Sigmoid colon (tissue), 7 donors: ENCODE results near the gene MEGF11. TPM values are rescaled to one million over a fixed set of nuclear protein-coding genes. Genes with fewer than 3 reads are reported as not detected.
"Not testable (repeated sequence)": the region's sequence is repeated elsewhere in the genome, so short reads cannot be mapped to it uniquely, and the experiment has no call there.

ENCODE experiments used
- DNase-seq: peaks from one replicate; pipeline ENCODE4 v3.0.0-alpha.2; 2019
- H3K27ac ChIP-seq, 4 donors: fragments of 200-600 bp; sonication (generic); one replicate each; pipeline ENCODE4 v1.5.1; 2016 to 2019; ENCODE audit warnings: mild to moderate bottlenecking in 1 of 4
- H3K27me3 ChIP-seq, 3 donors: fragments of 200-600 bp; sonication (generic); one replicate each; pipeline ENCODE4 v1.5.1; 2019; ENCODE audit warnings: mild to moderate bottlenecking in 1 of 3
- H3K36me3 ChIP-seq, 4 donors: fragments of 200-600 bp; sonication (generic); one replicate each; pipeline ENCODE4 v1.5.1; 2016 to 2019
- H3K4me1 ChIP-seq, 4 donors: fragments of 200-600 bp; sonication (generic); one replicate each; pipeline ENCODE4 v1.5.1; 2017 to 2019
- H3K4me3 ChIP-seq, 4 donors: fragments of 200-600 bp; sonication (generic); one replicate each; pipeline ENCODE4 v1.5.1; 2017 to 2019; ENCODE audit warnings: mild to moderate bottlenecking in 2 of 4, moderate library complexity in 1 of 4
- H3K9me3 ChIP-seq, 4 donors: fragments of 200-600 bp in 3 of 4; sonication (generic) in 3 of 4; one replicate each; pipeline versions ENCODE4 v1.5.1 to v1.6.1; 2013 to 2019
- CTCF ChIP-seq, 4 experiments: fragments of 450-650 bp in 3 of 4; fragments of 200-600 bp in 1 of 4; IDR thresholded peaks; one replicate each; pipeline ENCODE4 v1.5.1; 2016 to 2019; ENCODE audit warnings: antibody characterized with exemption in 4 of 4, mild to moderate bottlenecking in 3 of 4, moderate library complexity in 2 of 4
- EP300 ChIP-seq, 4 donors: sonication (generic); formaldehyde crosslinking; IDR thresholded peaks; one replicate each; pipeline ENCODE4 v1.6.1; 2017; ENCODE audit warnings: antibody characterized with exemption in 4 of 4
- POLR2A ChIP-seq, 2 donors: fragments of 450-650 bp; IDR thresholded peaks; one replicate each; pipeline ENCODE4 v1.6.1; 2016; ENCODE audit warnings: antibody characterized with exemption in 2 of 2, mild to moderate bottlenecking in 2 of 2, moderate library complexity in 2 of 2
- POLR2AphosphoS5 ChIP-seq, 4 donors: sonication (generic); formaldehyde crosslinking; IDR thresholded peaks; one replicate each; pipeline ENCODE4 v1.6.1; 2017; ENCODE audit warnings: antibody characterized with exemption in 4 of 4
- WGBS, 2 donors: extraction: QIAGEN DNeasy Blood & Tissue Kit; methylation state at CpG; one replicate each; pipeline ENCODE4 v1.1.7; 2013; 5-methylcytosine and 5-hydroxymethylcytosine counted together
- intact Hi-C: fragments of 100-400 bp; cut with DNase I; formaldehyde crosslinking; loops from one replicate; pipeline ENCODE4 v1.15.1; 2023
- polyA plus RNA-seq, 3 donors: library from polyadenylated mRNA; stranded (reverse); fragments of 200-250 nt; gene quantifications; one replicate each; pipeline ENCODE4 v1.2.3, GENCODE V29; 2013
- total RNA-seq, 4 donors: library from RNA; depleted of rRNA; stranded (reverse); fragments of >200 nt; gene quantifications; one replicate each; pipeline ENCODE4 v1.1.0, GENCODE V29; 2016
- donor health status: healthy with polysubstance abuse.
- donor health status: Bipolar disorder and iron deficiency.
- donor health status: healthy.

The MEGF11 gene
- total and polyA plus RNA-seq, 7 donors = 0.04 TPM; not detected in 6

GRCh38 chr15:65877749-65878148 is 375.8 kb downstream of the MEGF11 start:
- Histone ChIP-seq H3K27me3 (no peaks in the 10 kb centered on the region), H3K36me3 (peaks cover 26 to 71% (median 30%) of the 10 kb centered on the region in 4 donors), H3K9me3 (no peaks in the 10 kb centered on the region), H3K27ac (no peak overlapping the region), H3K4me3 (no peak overlapping the region), H3K4me1 (peaks cover 0 to 9% (median 0%) of the 10 kb centered on the region in 4 donors)
- intact Hi-C loops = no loop called here
- TF ChIP-seq EP300 (IDR thresholded peaks at IDR 0.05) (no peak), CTCF (IDR thresholded peaks at IDR 0.05) (no peak), POLR2A (IDR thresholded peaks at IDR 0.05) (no peak), POLR2AphosphoS5 (IDR thresholded peaks at IDR 0.05) (no peak)
- no peak for DNase-seq
- WGBS, 2 donors = 93% methylated on average over 3 of the region's 3 CpGs

GRCh38 chr15:65875458-65875857 is 378.1 kb downstream of the MEGF11 start:
- 98 to 100% methylated on average over 1 of the region's 1 CpG for WGBS, 2 donors
- Histone ChIP-seq H3K27ac (no peak overlapping the region), H3K9me3 (no peaks in the 10 kb centered on the region), H3K4me1 (peaks cover 0 to 17% (median 6%) of the 10 kb centered on the region in 4 donors), H3K4me3 (no peak overlapping the region), H3K36me3 (peaks cover 22 to 51% (median 29%) of the 10 kb centered on the region in 4 donors), H3K27me3 (no peaks in the 10 kb centered on the region)
- TF ChIP-seq POLR2AphosphoS5 (IDR thresholded peaks at IDR 0.05) (no peak), EP300 (IDR thresholded peaks at IDR 0.05) (no peak), CTCF (IDR thresholded peaks at IDR 0.05) (no peak), POLR2A (IDR thresholded peaks at IDR 0.05) (no peak)
- DNase-seq = no peak
- intact Hi-C loops = no loop called here

GRCh38 chr15:65873256-65873655 is 380.3 kb downstream of the MEGF11 start:
- H3K4me1 ChIP-seq = peaks cover 0 to 19% (median 6%) of the 10 kb centered on the region in 4 donors
- H3K9me3 ChIP-seq = no peaks in the 10 kb centered on the region
- intact Hi-C loops = no loop called here
- H3K4me3 ChIP-seq = no peak overlapping the region
- DNase-seq = no peak
- TF ChIP-seq EP300 (IDR thresholded peaks at IDR 0.05) (no peak), POLR2A (IDR thresholded peaks at IDR 0.05) (no peak)
- no peak overlapping the region for H3K27ac ChIP-seq
- peaks cover 8 to 29% (median 16%) of the 10 kb centered on the region in 4 donors for H3K36me3 ChIP-seq
- H3K27me3 ChIP-seq = no peaks in the 10 kb centered on the region

GRCh38 chr15:65872596-65872995 is 381.0 kb downstream of the MEGF11 start:
- Histone ChIP-seq H3K4me1 (peaks cover 0 to 19% (median 6%) of the 10 kb centered on the region in 4 donors), H3K36me3 (peaks cover 1 to 23% (median 9%) of the 10 kb centered on the region in 4 donors), H3K27ac (peak overlapping the region in 3 of 4 donors; percentile 4 to 31 (median 16))
- TF ChIP-seq POLR2AphosphoS5 (IDR thresholded peaks at IDR 0.05) = peak in 1 of 4 donors; percentile 26
- H3K27me3 ChIP-seq, H3K4me3 ChIP-seq, DNase-seq, intact Hi-C loops, H3K9me3 ChIP-seq: not testable (repeated sequence)
- 89 to 90% methylated on average over 5 of the region's 5 CpGs for WGBS, 2 donors

- Histone ChIP-seq H3K36me3 (peaks cover 0 to 16% (median 5%) of the 10 kb centered on the region in 4 donors), H3K4me1 (peaks cover 0 to 19% (median 6%) of the 10 kb centered on the region in 4 donors), H3K27ac (peak overlapping the region; percentile 4 to 97 (median 24))
- 89 to 90% methylated on average over 9 of the region's 9 CpGs for WGBS, 2 donors
- intact Hi-C loops, H3K27me3 ChIP-seq, DNase-seq, H3K4me3 ChIP-seq, H3K9me3 ChIP-seq: not testable (repeated sequence)
These were observed 381.7 kb downstream of the MEGF11 start for GRCh38 chr15:65871886-65872285.

GRCh38 chr15:65870889-65871533 is 382.5 kb downstream of the MEGF11 start:
- H3K9me3 ChIP-seq = no peaks in the 10 kb centered on the region
- TF ChIP-seq POLR2A (IDR thresholded peaks at IDR 0.05) (peak in 1 of 2 donors; percentile 42), EP300 (IDR thresholded peaks at IDR 0.05) (no peak), CTCF (IDR thresholded peaks at IDR 0.05) (no peak), POLR2AphosphoS5 (IDR thresholded peaks at IDR 0.05) (no peak)
- peaks cover 0 to 19% (median 6%) of the 10 kb centered on the region in 4 donors for H3K4me1 ChIP-seq
- H3K27me3 ChIP-seq = no peaks in the 10 kb centered on the region
- DNase-seq = no peak
- H3K36me3 ChIP-seq = peaks cover 0 to 11% (median 4%) of the 10 kb centered on the region in 4 donors
- peak overlapping the region; percentile 95 to 97 (median 96) for H3K27ac ChIP-seq
- WGBS, 2 donors = 10 to 34% methylated on average over 2 of the region's 2 CpGs
- intact Hi-C loops = no loop called here
- peak overlapping the region; percentile 90 to 97 (median 94) for H3K4me3 ChIP-seq
